Osteoblast (primary cell): ENCODE measurements around the gene RO60. TPM values are rescaled to one million over a fixed set of nuclear protein-coding genes. Genes with fewer than 3 reads are reported as not detected.

Experiments
- DNase-seq: peaks from one replicate; pipeline ENCODE4 v3.0.0; 2011; ENCODE audit warnings: low spot score, mixed read lengths; ENCODE audit not compliant: insufficient read length; ENCODE audit errors: missing footprints
- H2AFZ ChIP-seq: 2 replicates; pipeline ENCODE4 v1.6.0; 2011; ENCODE audit warnings: mild to moderate bottlenecking, low read length
- H3K27ac ChIP-seq: 2 replicates; pipeline ENCODE4 v1.5.1; 2011; ENCODE audit warnings: mild to moderate bottlenecking, low read depth, low read length, moderate library complexity
- H3K27me3 ChIP-seq: 2 replicates; pipeline ENCODE4 v1.6.0; 2012; ENCODE audit warnings: mild to moderate bottlenecking, control low read depth, inconsistent platforms, low read length, moderate library complexity; ENCODE audit not compliant: insufficient read depth
- H3K36me3 ChIP-seq: 2 replicates; pipeline ENCODE4 v1.5.1; 2011; ENCODE audit warnings: mild to moderate bottlenecking, low read length, control low read depth, moderate library complexity; ENCODE audit not compliant: insufficient read depth
- H3K4me1 ChIP-seq: 2 replicates; pipeline ENCODE4 v1.5.1; 2011; ENCODE audit warnings: mild to moderate bottlenecking, low read length, control low read depth, moderate library complexity; ENCODE audit not compliant: insufficient read depth
- H3K4me2 ChIP-seq: 2 replicates; pipeline ENCODE4 v1.6.0; 2011; ENCODE audit warnings: mild to moderate bottlenecking, low read length; ENCODE audit not compliant: insufficient read depth
- H3K4me3 ChIP-seq: fragments of 200-600 bp; sonication (generic); 3 replicates; pipeline ENCODE4 v1.5.1; 2012; ENCODE audit warnings: mild to moderate bottlenecking, low read length, inconsistent platforms; ENCODE audit not compliant: insufficient read depth
- H3K79me2 ChIP-seq: 2 replicates; pipeline ENCODE4 v1.6.0; 2012; ENCODE audit warnings: mild to moderate bottlenecking, low read length, control low read depth, inconsistent platforms; ENCODE audit not compliant: insufficient read depth
- H3K9me3 ChIP-seq: 2 replicates; pipeline ENCODE4 v1.5.1; 2011; ENCODE audit warnings: low read depth, low read length, control low read depth
- H4K20me1 ChIP-seq: 2 replicates; pipeline ENCODE4 v1.6.0; 2012; ENCODE audit warnings: mild to moderate bottlenecking, low read length, control low read depth; ENCODE audit not compliant: insufficient read depth
- total RNA-seq: library from RNA; depleted of rRNA; stranded (reverse); fragments of >200 nt; gene quantifications from 2 replicates; pipeline ENCODE4 v1.2.3, GENCODE V29; 2012
- TF ChIP-seq, protein P1 (sequence below): IDR thresholded peaks from 2 replicates; pipeline ENCODE4 v1.5.1; 2011; ENCODE audit warnings: mild to moderate bottlenecking, low read depth, low read length, moderate library complexity; ENCODE audit errors: extremely low read depth

Gene RO60
- total RNA-seq, 1 donor: 138 TPM

DNA sequence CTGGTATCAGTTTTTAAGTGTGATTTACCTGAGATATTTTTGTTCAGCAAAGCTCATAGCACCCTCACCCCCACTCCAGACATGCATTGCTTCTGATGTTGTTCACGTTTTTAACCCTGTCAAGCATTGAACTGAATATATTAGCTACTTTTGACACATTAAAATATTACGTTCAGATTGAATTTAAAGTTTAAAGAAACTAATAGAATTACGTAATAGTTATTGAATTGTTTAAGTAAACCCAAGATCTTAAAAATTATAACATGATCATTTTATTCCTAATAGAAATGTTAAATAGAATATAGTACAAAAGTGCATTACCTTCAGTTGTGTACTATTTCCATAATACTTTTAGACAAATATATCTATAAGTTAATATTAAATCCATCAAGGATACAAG lies 26.9 kb downstream of the RO60 start:
- TF ChIP-seq, protein P1, sequence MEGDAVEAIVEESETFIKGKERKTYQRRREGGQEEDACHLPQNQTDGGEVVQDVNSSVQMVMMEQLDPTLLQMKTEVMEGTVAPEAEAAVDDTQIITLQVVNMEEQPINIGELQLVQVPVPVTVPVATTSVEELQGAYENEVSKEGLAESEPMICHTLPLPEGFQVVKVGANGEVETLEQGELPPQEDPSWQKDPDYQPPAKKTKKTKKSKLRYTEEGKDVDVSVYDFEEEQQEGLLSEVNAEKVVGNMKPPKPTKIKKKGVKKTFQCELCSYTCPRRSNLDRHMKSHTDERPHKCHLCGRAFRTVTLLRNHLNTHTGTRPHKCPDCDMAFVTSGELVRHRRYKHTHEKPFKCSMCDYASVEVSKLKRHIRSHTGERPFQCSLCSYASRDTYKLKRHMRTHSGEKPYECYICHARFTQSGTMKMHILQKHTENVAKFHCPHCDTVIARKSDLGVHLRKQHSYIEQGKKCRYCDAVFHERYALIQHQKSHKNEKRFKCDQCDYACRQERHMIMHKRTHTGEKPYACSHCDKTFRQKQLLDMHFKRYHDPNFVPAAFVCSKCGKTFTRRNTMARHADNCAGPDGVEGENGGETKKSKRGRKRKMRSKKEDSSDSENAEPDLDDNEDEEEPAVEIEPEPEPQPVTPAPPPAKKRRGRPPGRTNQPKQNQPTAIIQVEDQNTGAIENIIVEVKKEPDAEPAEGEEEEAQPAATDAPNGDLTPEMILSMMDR: no peak
- H3K4me3 ChIP-seq: no peak overlapping the region
- H2AFZ ChIP-seq: no peak overlapping the region
- H3K36me3 ChIP-seq: peaks cover 46% of the 10 kb centered on the region
- no peaks in the 10 kb centered on the region for H3K79me2 ChIP-seq
- H3K27ac ChIP-seq: no peak overlapping the region
- no peaks in the 10 kb centered on the region for H3K27me3 ChIP-seq
- DNase-seq: no peak
- H4K20me1 ChIP-seq: no peaks in the 10 kb centered on the region
- no peak overlapping the region for H3K4me2 ChIP-seq
- H3K9me3 ChIP-seq: no peaks in the 10 kb centered on the region
- no peaks in the 10 kb centered on the region for H3K4me1 ChIP-seq

DNA sequence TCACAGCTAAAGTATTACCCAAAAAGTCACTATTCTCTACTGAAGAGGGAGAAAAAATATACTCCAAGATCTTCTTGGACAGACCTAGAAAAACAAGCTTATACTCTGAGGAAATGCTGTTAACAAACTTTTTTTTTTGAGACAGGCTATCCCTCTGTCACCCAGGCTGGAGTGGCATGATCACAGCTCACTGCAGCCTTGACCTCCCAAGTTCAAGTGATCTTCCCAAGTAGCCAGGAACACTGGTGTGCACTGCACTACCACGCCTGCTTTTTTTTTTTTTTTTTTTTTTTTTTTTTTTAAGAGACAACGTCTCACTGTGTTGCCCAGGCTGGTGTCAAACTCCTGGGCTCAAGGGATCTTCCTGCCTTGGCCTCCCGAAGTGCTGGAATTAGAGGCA lies 28.5 kb downstream of the RO60 start:
- no peaks in the 10 kb centered on the region for H3K27me3 ChIP-seq
- H2AFZ ChIP-seq: no peak overlapping the region
- peaks cover 41% of the 10 kb centered on the region for H3K36me3 ChIP-seq
- no peaks in the 10 kb centered on the region for H3K4me1 ChIP-seq
- no peak overlapping the region for H3K4me2 ChIP-seq
- no peak overlapping the region for H3K27ac ChIP-seq
- TF ChIP-seq, protein P1: no peak
- DNase-seq: no peak
- no peaks in the 10 kb centered on the region for H3K79me2 ChIP-seq
- no peak overlapping the region for H3K4me3 ChIP-seq
- no peaks in the 10 kb centered on the region for H3K9me3 ChIP-seq
- H4K20me1 ChIP-seq: no peaks in the 10 kb centered on the region

DNA sequence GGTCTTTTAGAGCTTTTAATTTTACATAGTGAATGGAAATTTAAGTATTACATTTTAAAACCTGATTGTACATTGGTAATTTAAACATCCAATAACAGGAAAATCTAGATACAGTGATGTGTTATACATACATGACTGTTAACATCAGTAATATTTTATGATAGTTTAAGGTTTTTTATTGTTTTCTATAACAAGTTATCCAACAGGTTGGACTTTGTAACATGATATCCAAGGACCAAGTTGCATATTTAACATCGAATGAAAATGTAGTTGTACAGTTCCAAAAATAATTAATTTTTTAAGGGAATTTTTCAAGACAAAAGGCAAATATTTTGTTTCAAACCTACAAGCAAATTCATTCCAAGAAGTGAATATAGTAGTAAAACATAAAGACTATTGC lies 31.5 kb downstream of the RO60 start:
- Histone ChIP-seq H3K4me3 (no peak overlapping the region), H3K27ac (no peak overlapping the region), H3K4me2 (no peak overlapping the region), H3K36me3 (peaks cover 35% of the 10 kb centered on the region), H3K9me3 (no peaks in the 10 kb centered on the region), H2AFZ (no peak overlapping the region), H3K79me2 (no peaks in the 10 kb centered on the region), H3K27me3 (no peaks in the 10 kb centered on the region), H4K20me1 (no peaks in the 10 kb centered on the region), H3K4me1 (no peaks in the 10 kb centered on the region)
- TF ChIP-seq, protein P1: no peak
- DNase-seq: no peak

DNA sequence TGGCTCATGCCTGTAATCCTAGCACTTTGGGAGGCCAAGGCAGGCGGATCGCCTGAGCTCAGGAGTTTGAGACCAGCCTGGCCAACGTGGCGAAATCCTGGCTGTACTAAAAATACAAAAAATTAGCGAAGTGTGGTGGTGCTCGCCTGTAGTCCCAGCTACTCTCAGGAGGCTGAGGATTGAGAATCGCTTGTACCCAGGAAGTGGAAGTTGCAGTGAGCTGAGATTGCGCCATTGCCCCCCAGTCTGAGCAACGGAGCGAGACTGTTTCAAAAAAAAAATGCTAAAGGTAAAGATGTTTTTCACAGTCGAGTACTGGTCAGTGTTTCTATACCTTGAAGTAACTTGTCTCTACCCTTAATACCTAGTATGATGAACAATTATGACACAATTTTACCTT lies 34.7 kb downstream of the RO60 start:
- Histone ChIP-seq H2AFZ (no peak overlapping the region), H3K27me3 (no peaks in the 10 kb centered on the region), H3K36me3 (peaks cover 51% of the 10 kb centered on the region)

More for the DNA sequence above, 34.7 kb downstream of the RO60 start:
- no peaks in the 10 kb centered on the region for H4K20me1 ChIP-seq
- TF ChIP-seq, protein P1: no peak
- H3K79me2 ChIP-seq: peaks cover under 1% of the 10 kb centered on the region
- DNase-seq: no peak
- no peak overlapping the region for H3K4me3 ChIP-seq
- H3K27ac ChIP-seq: no peak overlapping the region
- no peaks in the 10 kb centered on the region for H3K4me1 ChIP-seq
- no peak overlapping the region for H3K4me2 ChIP-seq
- H3K9me3 ChIP-seq: no peaks in the 10 kb centered on the region
